A673 (cell line): ENCODE results near the gene EPHB2. TPM values are rescaled to one million over a fixed set of nuclear protein-coding genes. Genes with fewer than 3 reads are reported as not detected.

Experiments
- BruUV-seq: library from RNA; stranded (reverse); fragments of 400-500 nt; replicated peaks from 2 replicates; lab custom pipeline; 2021; lab: Mats Ljungman, UMichigan
- CTCF ChIA-PET: fragments of 300-600 bp; sonication (Branson Sonifier 250); formaldehyde crosslinking; loops from one replicate; lab custom pipeline; 2022; ENCODE audit warnings: antibody characterized with exemption; lab: Charles Lee
- POLR2A ChIA-PET: fragments of 300-600 bp; sonication (Branson Sonifier 250); formaldehyde crosslinking; loops from one replicate; lab custom pipeline; 2022; ENCODE audit warnings: antibody characterized with exemption; ENCODE audit not compliant: low non-redundant PET; lab: Charles Lee
- DNase-seq: peaks from one replicate; pipeline ENCODE4 v3.0.0-alpha.2; 2015; ENCODE audit warnings: low spot score
- H3K27ac ChIP-seq: fragments of 200-600 bp; sonication (generic); 2 replicates; pipeline ENCODE4 v1.5.1; 2016; ENCODE audit warnings: mixed run types, low read depth, mild to moderate bottlenecking, mixed read lengths, antibody characterized with exemption, low read length; ENCODE audit not compliant: poor library complexity, severe bottlenecking
- H3K27me3 ChIP-seq: fragments of 200-600 bp; sonication (generic); replicated peaks from 2 replicates; pipeline ENCODE4 v1.6.1; 2017; ENCODE audit warnings: mixed run types, low read depth, mild to moderate bottlenecking, mixed read lengths, antibody characterized with exemption, low read length; ENCODE audit not compliant: insufficient read depth, poor library complexity
- H3K36me3 ChIP-seq: fragments of 200-600 bp; sonication (generic); 2 replicates; pipeline ENCODE4 v1.6.1; 2016; ENCODE audit warnings: mixed run types, mild to moderate bottlenecking, mixed read lengths, antibody characterized with exemption, low read length; ENCODE audit not compliant: insufficient read depth, poor library complexity, severe bottlenecking
- H3K4me1 ChIP-seq: fragments of 200-600 bp; sonication (generic); 2 replicates; pipeline ENCODE4 v1.6.1; 2017; ENCODE audit warnings: mixed run types, mild to moderate bottlenecking, mixed read lengths, antibody characterized with exemption, low read length; ENCODE audit not compliant: insufficient read depth, poor library complexity, severe bottlenecking
- H3K4me3 ChIP-seq: fragments of 200-600 bp; sonication (generic); 2 replicates; pipeline ENCODE4 v1.5.1; 2016; ENCODE audit warnings: low read depth, mixed run types, mild to moderate bottlenecking, mixed read lengths, low read length; ENCODE audit not compliant: poor library complexity, severe bottlenecking
- H3K9me3 ChIP-seq: fragments of 200-600 bp; sonication (generic); 2 replicates; pipeline ENCODE4 v1.6.1; 2016; ENCODE audit warnings: mixed run types, low read depth, mild to moderate bottlenecking, mixed read lengths, antibody characterized with exemption, low read length; ENCODE audit not compliant: poor library complexity, severe bottlenecking
- CTCF ChIP-seq: fragments of 300-800, 200-600 bp; sonication (generic); conservative IDR thresholded peaks from 2 replicates; pipeline ENCODE4 v1.5.1; 2017; ENCODE audit warnings: low read depth, mild to moderate bottlenecking, antibody characterized with exemption, low read length, moderate library complexity, mixed read lengths
- EZH2 ChIP-seq: fragments of 200-600 bp; sonication (generic); IDR thresholded peaks from 2 replicates; pipeline ENCODE4 v1.6.1; 2017; ENCODE audit warnings: borderline replicate concordance, low read depth, mild to moderate bottlenecking, mixed read lengths, antibody characterized with exemption, low read length; ENCODE audit not compliant: poor library complexity, severe bottlenecking
- intact Hi-C: fragments of 100-400 bp; cut with micrococcal nuclease; formaldehyde crosslinking; loops from one replicate; pipeline ENCODE4 v1.10.0; 2022; ENCODE audit not compliant: unreplicated experiment
- total RNA-seq: library from RNA; stranded (reverse); gene quantifications from 2 replicates; pipeline ENCODE4 v1.2.3, GENCODE V29; 2021

The EPHB2 gene
- total RNA-seq, 1 experiment from 2014 or later = 10.4 TPM

DNA sequence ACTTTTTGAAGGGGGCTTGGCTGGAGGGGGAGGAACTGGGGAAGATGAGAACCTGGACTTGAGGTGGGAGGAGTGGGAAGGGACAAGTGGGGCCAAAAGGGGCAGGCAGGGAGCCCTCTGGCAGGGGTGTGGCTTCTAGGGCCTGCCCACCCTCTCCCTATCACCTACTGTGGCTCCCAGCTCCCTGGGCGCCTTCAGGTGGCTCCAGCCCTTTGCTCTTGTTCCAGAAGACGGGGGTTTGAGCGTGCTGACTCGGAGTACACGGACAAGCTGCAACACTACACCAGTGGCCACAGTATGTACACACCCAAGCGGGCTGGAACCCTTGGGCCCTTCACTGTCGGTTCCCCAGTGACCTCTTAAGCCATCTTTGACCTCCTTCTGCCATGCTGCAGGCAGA is 185.5 kb downstream of the EPHB2 start:
- DNase-seq = no peak
- Histone ChIP-seq H3K4me3 (no peak overlapping the region), H3K27me3 (no peaks in the 10 kb centered on the region), H3K36me3 (no peaks in the 10 kb centered on the region), H3K4me1 (no peaks in the 10 kb centered on the region), H3K9me3 (no peaks in the 10 kb centered on the region), H3K27ac (no peak overlapping the region)
- no peak for TF ChIP-seq EZH2
- no peak for TF ChIP-seq CTCF
- intact Hi-C loops = no loop called here
- POLR2A ChIA-PET = no interaction called here
- CTCF ChIA-PET = no interaction called here
- BruUV-seq = no TSS peak

GRCh38 chr1:22900451-22900850 is 189.8 kb downstream of the EPHB2 start:
- Histone ChIP-seq H3K36me3 (no peaks in the 10 kb centered on the region), H3K27me3 (no peaks in the 10 kb centered on the region), H3K9me3 (no peaks in the 10 kb centered on the region), H3K27ac (no peak overlapping the region), H3K4me3 (no peak overlapping the region), H3K4me1 (no peaks in the 10 kb centered on the region)
- CTCF ChIA-PET = interaction anchor here (1.2 kb wide), 1 partner anchor 30 kb away, joined by 4 read pairs; no protein-coding TSS in a partner anchor
- POLR2A ChIA-PET = no interaction called here
- DNase-seq = no peak
- intact Hi-C loops = no loop called here
- no peak for TF ChIP-seq EZH2
- TF ChIP-seq CTCF = no peak
- BruUV-seq = no TSS peak

- no peaks in the 10 kb centered on the region for H3K27me3 ChIP-seq
- CTCF ChIA-PET = no interaction called here
- no TSS peak for BruUV-seq
- no peak for TF ChIP-seq CTCF
- no peak for TF ChIP-seq EZH2
- H3K27ac ChIP-seq = no peak overlapping the region
- H3K4me1 ChIP-seq = no peaks in the 10 kb centered on the region
- H3K9me3 ChIP-seq = no peaks in the 10 kb centered on the region
- POLR2A ChIA-PET = no interaction called here
- no peak overlapping the region for H3K4me3 ChIP-seq
- intact Hi-C loops = no loop called here
- H3K36me3 ChIP-seq = no peaks in the 10 kb centered on the region
- DNase-seq = no peak
Observed at GRCh38 chr1:22903113-22903512, 192.5 kb downstream of the EPHB2 start.
